NCI-H345 treated with DMSO at 0.1 percent for 48 hours (cell line): ENCODE measurements around the gene NUTM2D.
"Not testable (repeated sequence)": the region's sequence is repeated elsewhere in the genome, so short reads cannot be mapped to it uniquely, and the experiment has no call there.

Source experiments
- DNase-seq: peaks from one replicate; lab custom pipeline; 2025; ENCODE audit not compliant: unreplicated experiment; lab: John Stamatoyannopoulos, UW

Gene NUTM2D

DNA sequence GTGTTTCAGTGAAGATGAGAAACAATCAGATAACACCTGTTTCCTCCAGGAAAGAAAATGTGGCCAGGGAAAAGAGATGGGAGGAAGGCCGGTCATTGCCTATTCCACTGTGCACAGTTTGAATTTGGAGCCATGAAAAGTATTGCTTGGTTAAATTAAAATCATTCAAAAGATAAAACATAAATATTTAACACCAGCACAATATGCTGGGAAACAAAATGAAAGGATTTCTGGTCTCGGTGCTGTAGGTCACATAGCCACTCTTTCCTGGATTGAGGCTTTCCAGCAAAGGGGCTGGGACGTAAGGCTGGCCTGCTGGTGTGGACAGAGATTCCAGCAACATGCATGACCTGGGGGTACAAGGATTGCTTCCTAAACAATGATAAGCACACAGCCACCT is at the start of gene NUTM2D:
TSS of gene NUTM2D (plus strand) at position 301 of the 400 bp plus-strand sequence. CDS start 522 bp downstream, outside the sequence.
- not testable (repeated sequence) for DNase-seq

GRCh38 chr10:87308702-87309101 is 48.8 kb upstream of the NUTM2D start:
- DNase-seq, result not testable (repeated sequence)

- not testable (repeated sequence) for DNase-seq
Measured at GRCh38 chr10:87309657-87310056, 47.9 kb upstream of the NUTM2D start.

DNA sequence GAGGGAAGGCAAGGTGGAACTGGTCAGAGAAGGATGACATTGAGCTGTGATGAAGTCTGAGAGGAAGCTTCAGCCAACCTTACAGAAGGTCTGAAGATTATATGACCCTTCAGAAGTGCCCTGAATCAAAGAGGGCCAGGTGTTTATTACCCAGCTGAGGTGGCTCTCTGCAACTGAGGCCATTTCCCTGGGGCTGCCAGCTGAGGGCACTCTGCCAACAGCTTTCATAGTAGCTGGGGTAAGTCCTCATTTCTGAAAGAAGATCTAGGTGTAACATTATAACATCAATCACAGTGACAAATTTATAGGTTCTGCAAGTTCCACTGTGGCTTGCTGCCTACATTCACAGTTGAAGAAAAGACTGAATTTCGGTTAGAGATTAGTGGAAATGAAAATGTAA is 46.0 kb upstream of the NUTM2D start:
- DNase-seq, result not testable (repeated sequence)

- DNase-seq, result not testable (repeated sequence)
Measured at GRCh38 chr10:87313649-87314359, 43.7 kb upstream of the NUTM2D start.

- DNase-seq, result not testable (repeated sequence)
Measured at GRCh38 chr10:87314360-87314973, 43.1 kb upstream of the NUTM2D start.

GRCh38 chr10:87321505-87321904 is 36.0 kb upstream of the NUTM2D start:
- DNase-seq, result not testable (repeated sequence)

DNA sequence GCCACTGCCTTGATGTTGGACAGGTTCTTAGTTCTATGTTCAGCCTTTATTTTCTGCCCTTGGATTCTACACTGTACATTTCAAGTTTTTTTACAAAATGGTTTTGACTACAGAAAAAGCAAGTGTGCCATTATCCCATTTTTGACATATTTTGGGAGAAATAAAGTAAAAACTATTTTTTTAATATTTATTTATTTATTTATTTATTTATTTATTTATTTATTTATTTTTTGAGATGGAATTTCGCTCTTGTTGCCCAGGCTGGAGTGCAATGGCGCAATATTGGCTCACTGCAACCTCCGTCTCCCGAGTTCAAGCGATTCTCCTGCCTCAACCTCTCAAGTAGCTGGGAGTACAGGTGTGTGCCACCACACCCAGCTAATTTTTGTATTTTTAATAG is 33.0 kb upstream of the NUTM2D start:
- DNase-seq, result not testable (repeated sequence)

DNA sequence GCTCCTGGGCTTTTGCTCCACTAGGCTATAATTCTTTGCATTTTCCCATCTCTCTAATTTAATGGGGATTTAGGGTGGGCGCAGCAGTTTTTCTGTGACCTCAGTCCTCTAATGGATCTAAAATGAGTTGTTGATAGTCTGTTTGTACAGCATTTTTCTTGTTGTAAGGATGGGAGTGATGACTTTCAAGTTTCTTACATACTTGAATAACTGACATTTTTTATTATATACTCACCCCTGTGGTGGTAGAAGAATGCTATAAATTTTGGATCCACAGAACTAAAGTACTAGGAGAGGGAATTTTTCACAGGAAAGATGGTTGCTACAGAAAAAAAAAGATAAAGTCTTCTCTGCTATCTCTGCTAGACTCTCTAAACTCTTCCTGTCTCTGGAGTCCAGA is 29.6 kb upstream of the NUTM2D start:
- not testable (repeated sequence) for DNase-seq

DNA sequence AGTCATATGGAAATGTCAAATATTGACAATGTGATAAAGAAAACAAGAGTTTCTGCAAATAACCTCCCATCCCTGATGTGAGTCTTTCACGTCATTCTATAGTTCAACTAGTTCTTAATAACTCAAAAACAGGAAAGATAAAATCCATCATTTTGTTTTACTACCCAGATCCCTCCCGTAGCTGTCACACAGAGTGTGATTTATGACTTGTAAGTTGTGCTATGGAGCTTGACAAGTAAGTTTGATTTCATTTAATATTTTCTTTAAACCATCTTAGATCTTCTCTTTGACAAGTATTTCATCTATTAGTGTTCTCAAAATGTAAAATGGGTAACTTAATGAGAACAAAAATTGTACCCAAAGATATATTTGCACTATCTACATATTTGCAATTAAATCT is 28.4 kb upstream of the NUTM2D start:
- DNase-seq, result not testable (repeated sequence)

GRCh38 chr10:87332687-87333086 is 24.9 kb upstream of the NUTM2D start:
- not testable (repeated sequence) for DNase-seq

GRCh38 chr10:87340411-87340810 is 17.1 kb upstream of the NUTM2D start:
- DNase-seq, result not testable (repeated sequence)

DNA sequence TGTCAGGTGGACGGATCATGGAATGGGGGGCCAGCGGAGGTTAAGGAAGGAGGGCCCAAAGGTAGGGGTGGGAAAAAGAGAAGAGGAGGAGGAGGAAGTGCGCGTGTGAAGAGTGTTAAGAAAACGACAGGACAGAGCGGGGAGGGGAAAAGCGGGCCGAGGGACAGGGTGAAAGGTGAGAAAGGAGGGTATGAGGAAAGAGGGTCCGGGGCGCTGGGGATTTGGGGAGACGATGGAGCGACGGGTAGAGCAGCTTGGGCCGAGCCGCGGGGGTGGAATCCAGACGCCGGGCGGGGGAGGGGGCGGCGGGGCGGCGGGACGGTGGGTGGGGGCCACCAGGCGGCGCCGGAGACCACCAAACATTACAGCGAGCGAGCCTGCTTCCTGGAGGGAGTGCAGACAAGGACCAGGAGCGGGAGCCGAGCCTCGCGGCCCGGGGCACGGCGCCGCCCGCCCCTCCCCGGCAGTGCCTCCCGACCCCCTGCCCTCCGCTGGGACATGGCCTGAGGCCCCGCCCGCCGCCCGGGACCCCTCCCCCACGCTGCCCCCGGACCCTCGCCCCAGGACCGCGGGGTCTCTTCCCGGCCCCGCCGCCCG is 15.9 kb upstream of the NUTM2D start:
- not testable (repeated sequence) for DNase-seq

GRCh38 chr10:87342249-87342710 is 15.3 kb upstream of the NUTM2D start:
- DNase-seq, result peak; percentile 48

DNA sequence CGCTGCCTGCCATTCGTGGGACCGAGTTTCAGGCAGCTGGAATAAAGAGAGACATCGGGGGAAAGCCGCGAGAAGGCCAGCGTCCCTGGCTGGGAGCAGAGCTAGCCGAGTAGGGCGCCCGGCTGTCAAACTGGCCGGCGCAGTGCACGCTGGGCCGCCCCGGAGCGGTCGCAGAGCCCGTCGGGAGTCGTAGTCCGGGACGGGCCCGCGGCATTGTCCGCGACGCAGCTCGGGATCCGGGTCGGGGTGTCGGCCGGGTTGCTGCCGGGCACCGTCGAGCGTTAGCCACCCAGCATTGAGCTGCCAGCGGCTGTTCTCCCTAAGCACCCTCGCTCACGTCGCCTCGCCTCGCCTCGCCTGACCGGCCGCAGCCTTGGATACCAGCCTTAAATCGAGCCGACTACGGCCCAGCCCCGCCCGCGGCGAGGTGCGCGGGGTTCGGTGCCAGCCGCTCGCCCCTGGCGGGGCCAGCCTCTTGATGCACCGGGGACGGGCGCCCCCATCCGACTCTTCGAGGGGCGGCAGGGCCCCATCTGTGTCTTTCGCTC is 14.8 kb upstream of the NUTM2D start:
- DNase-seq, result peak; percentile 11

DNA sequence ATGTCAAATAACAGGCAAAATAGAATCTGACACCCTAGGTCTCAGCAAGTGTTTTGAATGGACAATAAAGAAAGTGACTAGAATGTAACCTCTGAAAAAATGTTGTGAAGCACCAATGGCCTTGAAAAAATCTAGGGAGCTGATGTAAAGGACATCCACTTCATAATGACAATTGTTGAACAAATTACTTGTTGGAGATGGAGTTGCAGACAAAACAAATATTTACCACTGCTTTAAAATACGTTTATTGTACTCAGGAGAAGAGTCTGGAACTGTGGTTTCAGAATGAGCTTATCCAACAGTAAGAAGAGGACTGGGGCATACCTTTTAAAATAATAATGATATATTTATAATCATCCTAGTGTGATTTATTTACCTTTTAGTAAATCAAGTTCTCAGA is 11.8 kb upstream of the NUTM2D start:
- peak; percentile 13 for DNase-seq

- DNase-seq, result not testable (repeated sequence)
Measured at GRCh38 chr10:87350161-87350560, 7.4 kb upstream of the NUTM2D start.

DNA sequence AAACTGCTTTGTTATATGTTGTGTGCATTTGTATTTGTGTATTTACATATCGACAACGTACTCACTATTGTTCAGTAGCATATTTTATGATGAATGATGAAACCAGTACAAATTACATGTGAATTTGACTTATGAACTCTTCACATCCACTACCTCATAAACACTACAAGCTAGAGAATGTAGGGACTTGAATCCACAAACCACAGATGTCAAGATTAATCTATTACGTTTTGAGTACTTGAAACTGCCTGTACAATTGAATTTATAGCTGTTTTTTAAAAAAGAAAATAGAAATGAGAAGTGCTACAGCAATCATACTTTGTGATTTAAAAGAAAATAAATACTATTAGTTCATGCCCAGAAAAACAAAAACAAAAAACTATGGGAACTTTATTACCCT is 4.7 kb upstream of the NUTM2D start:
- not testable (repeated sequence) for DNase-seq

DNA sequence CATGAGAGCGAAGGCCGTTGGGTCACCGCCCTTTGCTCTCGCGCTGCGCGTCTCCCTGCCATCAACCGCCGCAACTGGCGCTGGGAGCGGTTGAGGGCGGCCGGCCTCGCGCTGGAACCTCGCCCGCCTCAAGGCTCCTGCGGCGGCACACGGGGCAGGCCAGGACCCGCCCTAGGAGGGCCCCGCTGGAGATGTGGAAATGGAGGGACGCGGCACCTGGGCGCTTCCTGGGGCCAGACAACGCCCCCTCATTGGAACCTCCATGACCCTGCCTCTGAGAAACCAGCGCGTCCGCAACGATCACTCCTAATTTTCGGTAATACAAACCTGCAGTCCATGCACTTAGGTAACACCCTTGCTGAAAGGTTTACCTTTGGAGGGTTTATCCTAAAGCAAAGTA is 2.4 kb upstream of the NUTM2D start:
- DNase-seq, result not testable (repeated sequence)

GRCh38 chr10:87358159-87358558 is 615 bp downstream of the NUTM2D start:
- not testable (repeated sequence) for DNase-seq

DNA sequence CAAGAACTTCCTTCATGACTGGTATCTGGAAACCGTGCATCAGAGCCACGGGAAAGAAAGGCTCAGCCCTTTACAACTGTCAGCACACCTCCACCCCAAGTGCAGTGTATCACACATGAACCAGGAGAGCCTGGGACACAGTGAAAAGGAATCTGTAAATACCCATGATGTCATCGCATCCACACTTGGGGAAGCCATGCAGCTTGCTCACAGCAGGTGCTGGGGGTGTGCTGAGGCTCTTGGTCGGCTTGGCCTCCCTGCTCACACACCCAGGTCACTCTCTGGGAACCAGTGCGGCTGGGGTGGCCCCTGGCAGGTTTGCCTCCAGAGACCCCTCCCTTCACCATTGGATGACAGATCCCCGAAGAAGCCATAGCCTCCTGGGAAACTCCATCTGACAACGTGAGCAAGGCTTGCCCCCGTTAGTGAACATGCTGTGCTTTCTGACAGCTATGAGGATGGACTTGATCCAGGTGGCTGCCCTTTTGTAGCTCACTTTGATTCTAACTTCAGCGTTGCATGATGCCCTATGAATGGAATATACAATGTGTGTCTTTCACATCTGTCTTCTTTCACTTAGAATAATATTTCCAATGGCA is 12.1 kb downstream of the NUTM2D start:
- DNase-seq, result not testable (repeated sequence)
